GM12891 (cell line): ENCODE measurements around the gene NOL3.

Experiments used
- DNase-seq: peaks from one replicate; pipeline ENCODE4 v3.0.0; 2011; ENCODE audit warnings: low spot score; ENCODE audit not compliant: insufficient read length
- FAIRE-seq: peaks from 2 replicates; lab custom pipeline; 2011; peaks lifted over from hg19 to GRCh38; lab: Jason Lieb, UNC
- PAX5 ChIP-seq: IDR thresholded peaks from 2 replicates; pipeline ENCODE4 v1.6.1; 2011; ENCODE audit warnings: low read length, moderate library complexity, mild to moderate bottlenecking; ENCODE audit not compliant: insufficient read depth, severe bottlenecking
- POLR2A ChIP-seq: IDR thresholded peaks from 2 replicates; pipeline ENCODE4 v1.6.1; 2011; ENCODE audit warnings: low read depth, low read length, control low read depth
- POLR2AphosphoS5 ChIP-seq: IDR thresholded peaks from 2 replicates; pipeline ENCODE4 v1.6.1; 2011; ENCODE audit warnings: low read depth, low read length, control low read depth
- POU2F2 ChIP-seq: IDR thresholded peaks from 2 replicates; pipeline ENCODE4 v1.6.1; 2011; ENCODE audit warnings: low read depth, mild to moderate bottlenecking, control low read depth, low read length, moderate library complexity
- SPI1 ChIP-seq: IDR thresholded peaks from 2 replicates; pipeline ENCODE4 v1.6.1; 2011; ENCODE audit warnings: low read depth, low read length, control low read depth
- TAF1 ChIP-seq: IDR thresholded peaks from 2 replicates; pipeline ENCODE4 v1.6.1; 2011; ENCODE audit warnings: low read depth, low read length, control low read depth

NOL3 gene

DNA sequence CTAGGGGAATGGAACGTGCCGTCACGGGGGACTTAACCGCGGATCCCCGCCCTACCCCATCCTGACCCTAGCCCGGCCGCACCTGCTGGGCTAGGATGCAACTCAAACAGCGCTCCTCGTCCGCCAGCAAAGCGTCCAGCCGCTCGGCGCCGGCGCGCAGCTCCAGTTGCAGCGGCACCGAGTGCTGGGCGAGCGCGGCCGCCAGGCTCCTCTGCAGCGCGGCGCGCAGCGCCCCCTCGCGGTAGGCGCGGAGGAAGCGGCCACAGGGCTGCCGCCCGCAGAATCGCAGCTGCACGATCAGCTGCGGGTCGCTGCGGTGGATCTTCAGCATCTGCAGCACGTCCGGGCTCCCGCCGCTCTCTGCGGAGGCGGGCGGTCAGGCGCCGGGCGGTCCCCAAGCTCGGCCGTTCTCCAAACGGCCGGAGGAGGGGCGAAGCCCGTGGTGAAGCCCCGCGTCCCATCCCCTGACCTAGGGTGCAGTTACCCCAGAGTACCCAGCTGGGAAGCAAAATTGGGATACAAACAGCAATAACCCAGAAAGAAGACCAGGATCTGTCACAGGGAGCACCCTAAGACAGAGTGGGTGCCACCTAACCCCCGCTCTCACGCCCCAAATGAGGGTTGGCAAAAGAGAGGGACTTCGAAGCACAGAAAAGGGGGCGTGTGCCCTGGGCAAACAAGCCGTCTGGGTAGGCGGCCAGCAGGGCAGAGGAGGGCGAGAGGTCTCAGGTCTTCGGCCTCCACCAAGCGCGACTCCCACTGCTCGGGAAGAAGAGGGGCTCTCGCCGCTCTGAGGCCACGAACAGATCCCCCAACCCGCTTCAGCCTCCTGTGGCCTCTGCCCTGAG, 14.8 kb upstream of the NOL3 start:
- FAIRE-seq (peak; percentile 95), DNase-seq (peak; percentile 89)
- TF ChIP-seq SPI1, result peak; percentile 20; the same call in 1 of the 2 replicates
- TF ChIP-seq POLR2AphosphoS5, result no peak
- TF ChIP-seq PAX5, result no peak
- TF ChIP-seq POLR2A, result no peak
- no peak for TF ChIP-seq POU2F2

- no peak for DNase-seq
- FAIRE-seq, result no peak
Observed at GRCh38 chr16:67156143-67156844, 14.0 kb upstream of the NOL3 start.

GRCh38 chr16:67157106-67157748, 13.1 kb upstream of the NOL3 start:
- no peak for FAIRE-seq
- TF ChIP-seq PAX5 (no peak), SPI1 (no peak)
- no peak for DNase-seq

More at GRCh38 chr16:67156143-67156844, 14.0 kb upstream of the NOL3 start:
- no peak for TF ChIP-seq POU2F2
- TF ChIP-seq PAX5, result no peak
- TF ChIP-seq TAF1, result no peak
- no peak for TF ChIP-seq POLR2A
- no peak for TF ChIP-seq POLR2AphosphoS5
- no peak for TF ChIP-seq SPI1

DNA sequence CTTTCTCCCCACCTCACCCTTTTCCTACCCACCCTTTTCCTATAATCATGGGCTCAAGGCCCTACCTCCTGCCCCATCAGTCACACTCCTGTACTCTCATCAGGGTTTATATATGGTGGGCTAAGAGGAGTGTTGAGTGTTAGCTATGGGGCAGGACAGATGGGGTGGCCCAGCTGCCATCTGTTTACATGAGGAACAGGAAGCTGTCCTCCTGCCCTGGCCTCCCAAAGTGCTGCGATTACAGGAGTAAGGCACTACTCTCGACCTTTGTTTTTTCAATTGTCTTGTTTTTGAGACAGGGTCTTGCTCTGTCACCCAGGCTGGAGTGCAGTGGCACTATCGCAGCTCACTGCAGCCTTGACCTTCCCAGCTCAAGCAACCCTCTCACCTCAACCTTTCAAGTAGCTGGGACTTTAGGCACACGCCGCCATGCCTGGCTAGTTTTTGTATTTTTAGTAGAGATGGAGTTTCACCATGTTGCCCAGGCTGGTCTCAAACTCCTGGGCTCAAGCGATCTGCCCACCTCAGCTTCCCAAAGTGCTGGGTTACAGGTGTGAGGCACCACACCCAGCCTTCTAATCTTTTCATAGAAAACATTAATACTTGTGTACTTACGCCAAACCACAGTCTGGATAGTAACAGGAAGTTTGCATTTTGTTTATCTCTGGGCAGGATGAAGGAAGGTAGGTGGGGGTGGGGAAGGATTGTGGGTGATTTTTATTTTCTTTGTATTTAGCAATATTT, 12.3 kb upstream of the NOL3 start:
- DNase-seq, result no peak
- no peak for FAIRE-seq
- TF ChIP-seq POU2F2 (no peak), PAX5 (no peak), POLR2AphosphoS5 (no peak), POLR2A (no peak), TAF1 (no peak), SPI1 (no peak)

- DNase-seq (no peak), FAIRE-seq (peak; percentile 76)
- no peak for TF ChIP-seq PAX5
- TF ChIP-seq POLR2AphosphoS5, result no peak
- no peak for TF ChIP-seq POLR2A
- TF ChIP-seq POU2F2, result no peak
- TF ChIP-seq SPI1, result no peak
- TF ChIP-seq TAF1, result no peak
Observed at GRCh38 chr16:67158637-67159600, 11.4 kb upstream of the NOL3 start.

GRCh38 chr16:67161595-67162058, 8.7 kb upstream of the NOL3 start:
- TF ChIP-seq POU2F2 (no peak), SPI1 (no peak), TAF1 (no peak), POLR2AphosphoS5 (no peak), PAX5 (no peak), POLR2A (no peak)
- FAIRE-seq (no peak), DNase-seq (no peak)

DNA sequence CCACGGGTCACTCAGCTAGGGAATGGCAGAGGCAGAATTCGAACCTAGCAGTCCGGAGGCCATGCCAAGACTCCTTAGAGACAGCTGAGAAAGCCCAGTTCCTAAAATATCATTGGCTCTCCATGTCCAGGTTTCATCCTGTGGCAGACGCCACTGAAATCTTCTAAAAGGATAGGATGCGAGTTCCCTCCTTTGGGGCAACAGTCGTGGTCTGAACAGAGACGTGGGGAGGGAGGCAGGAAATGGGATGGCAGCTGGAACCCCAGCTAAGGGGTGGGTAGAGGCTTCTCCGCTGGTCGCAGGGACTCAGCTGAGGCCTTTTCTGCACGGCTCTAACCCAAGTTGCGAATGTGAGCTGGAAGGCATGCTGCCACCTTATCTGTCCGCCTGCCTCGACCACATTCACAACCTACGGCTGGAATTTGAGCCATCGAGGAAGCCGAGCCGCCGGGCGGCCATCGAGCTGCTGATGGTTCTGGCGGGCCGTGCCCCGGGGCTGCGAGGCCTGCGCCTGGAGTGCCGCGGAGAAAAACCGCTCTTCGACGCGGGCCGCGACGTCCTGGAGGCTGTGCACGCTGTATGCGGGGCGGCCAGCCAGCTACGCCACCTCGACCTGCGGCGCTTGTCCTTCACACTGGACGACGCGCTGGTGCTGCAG, 7.7 kb upstream of the NOL3 start:
- FAIRE-seq, result peak; percentile 35
- DNase-seq, result no peak

DNA sequence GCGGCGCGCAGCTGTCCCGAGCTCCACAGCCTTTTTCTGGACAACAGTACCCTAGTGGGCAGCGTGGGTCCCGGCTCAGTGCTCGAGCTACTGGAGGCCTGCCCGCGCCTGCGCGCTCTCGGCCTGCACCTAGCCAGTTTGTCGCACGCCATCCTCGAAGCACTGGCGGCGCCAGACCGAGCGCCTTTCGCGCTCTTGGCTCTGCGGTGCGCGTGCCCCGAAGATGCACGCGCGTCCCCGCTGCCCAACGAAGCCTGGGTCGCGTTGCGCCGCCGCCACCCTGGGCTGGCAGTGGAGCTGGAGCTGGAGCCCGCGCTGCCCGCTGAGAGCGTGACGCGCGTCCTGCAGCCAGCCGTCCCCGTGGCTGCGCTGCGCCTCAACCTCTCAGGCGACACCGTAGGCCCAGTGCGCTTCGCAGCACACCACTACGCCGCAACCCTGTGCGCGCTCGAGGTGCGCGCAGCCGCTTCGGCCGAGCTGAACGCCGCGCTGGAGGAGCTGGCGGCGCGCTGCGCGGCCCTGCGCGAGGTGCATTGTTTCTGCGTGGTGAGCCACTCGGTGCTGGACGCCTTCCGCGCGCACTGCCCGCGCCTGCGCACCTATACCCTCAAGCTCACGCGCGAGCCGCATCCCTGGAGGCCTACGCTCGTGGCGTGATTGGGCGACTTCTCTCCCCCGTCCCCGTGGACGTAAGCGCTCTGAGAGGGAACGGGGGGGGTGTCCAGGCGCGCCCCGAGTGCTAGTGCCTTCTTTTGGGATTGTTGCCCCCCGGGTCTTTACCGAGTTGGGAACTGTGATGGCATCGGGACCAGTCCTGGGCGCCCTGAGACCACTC, 7.0 kb upstream of the NOL3 start:
- FAIRE-seq, result peak; percentile 97
- TF ChIP-seq POLR2A, result no peak
- no peak for TF ChIP-seq SPI1
- TF ChIP-seq POU2F2, result no peak
- no peak for TF ChIP-seq POLR2AphosphoS5
- TF ChIP-seq PAX5, result no peak
- TF ChIP-seq TAF1, result no peak
- DNase-seq, result no peak

More for the DNA sequence above, 7.7 kb upstream of the NOL3 start:
- TF ChIP-seq POU2F2 (no peak), SPI1 (no peak)
